WTC11 (cell line): ENCODE results near the gene PDLIM4. TPM values are rescaled to one million over a fixed set of nuclear protein-coding genes. Genes with fewer than 3 reads are reported as not detected.
A peak's percentile ranks its signal among the peaks of the same experiment; 100 is the strongest.

Experiments used
- ATAC-seq: fragments of 200-7000 bp; cut with Tn5 transposase; 2 replicates; pipeline ENCODE4 v1.10.0; 2021; ENCODE audit warnings: mild to moderate bottlenecking, moderate library complexity
- CTCF ChIA-PET: fragments of 300-600 bp; sonication (Branson Sonifier 250); formaldehyde crosslinking; loops from one replicate; lab custom pipeline; 2021; ENCODE audit warnings: antibody characterized with exemption; lab: Charles Lee
- POLR2A ChIA-PET: fragments of 350-600 bp; sonication (Branson Sonifier 250); formaldehyde crosslinking; loops from one replicate; lab custom pipeline; 2021; ENCODE audit warnings: antibody characterized with exemption; lab: Charles Lee
- DNase-seq: peaks from one replicate; pipeline ENCODE4 v3.0.0; 2021; ENCODE audit warnings: low spot score
- H3K27ac Mint-ChIP-seq: 2 replicates; pipeline ENCODE4 v1.8.0; 2021; ENCODE audit warnings: mixed read lengths
- H3K27me3 Mint-ChIP-seq: 2 replicates; pipeline ENCODE4 v1.8.0; 2021; ENCODE audit warnings: low read depth, mild to moderate bottlenecking, moderate library complexity, mixed read lengths
- H3K36me3 Mint-ChIP-seq: 2 replicates; pipeline ENCODE4 v1.8.0; 2021; ENCODE audit warnings: mixed read lengths
- H3K4me1 Mint-ChIP-seq: 2 replicates; pipeline ENCODE4 v1.8.0; 2022; ENCODE audit warnings: mixed read lengths
- H3K4me3 Mint-ChIP-seq: 2 replicates; pipeline ENCODE4 v1.8.0; 2021; ENCODE audit warnings: mild to moderate bottlenecking, moderate library complexity, mixed read lengths
- H3K9me3 Mint-ChIP-seq: 2 replicates; pipeline ENCODE4 v1.8.0; 2021; ENCODE audit warnings: mixed read lengths
- GRHL2 ChIP-seq: fragments of 250-450 bp; sonication (Bioruptor Pico); IDR thresholded peaks from 2 replicates; pipeline ENCODE4 v1.8.0; 2022; ENCODE audit warnings: mild to moderate bottlenecking, moderate library complexity; ENCODE audit not compliant: insufficient replicate concordance, severe bottlenecking
- NFE2L1 ChIP-seq: sonication (generic); formaldehyde crosslinking; IDR thresholded peaks from 2 replicates; pipeline ENCODE4 v1.8.1; 2023; ENCODE audit warnings: missing genetic modification reagents
- NR2C2 ChIP-seq: sonication (generic); formaldehyde crosslinking; IDR thresholded peaks from 2 replicates; pipeline ENCODE4 v1.8.0; 2022; ENCODE audit warnings: mild to moderate bottlenecking, missing genetic modification reagents
- RELA ChIP-seq: sonication (generic); formaldehyde crosslinking; IDR thresholded peaks from 2 replicates; pipeline ENCODE4 v1.8.1; 2022; ENCODE audit warnings: missing genetic modification reagents, mild to moderate bottlenecking, borderline replicate concordance
- SMAD4 ChIP-seq: sonication (generic); formaldehyde crosslinking; IDR thresholded peaks from 2 replicates; pipeline ENCODE4 v1.8.0; 2022; ENCODE audit warnings: mild to moderate bottlenecking, missing genetic modification reagents
- SOX15 ChIP-seq: fragments of 250-450 bp; sonication (Bioruptor Pico); IDR thresholded peaks from 2 replicates; pipeline ENCODE4 v1.9.0; 2021; ENCODE audit warnings: mild to moderate bottlenecking
- SP1 ChIP-seq: sonication (generic); formaldehyde crosslinking; conservative IDR thresholded peaks from 2 replicates; pipeline ENCODE4 v1.8.1; 2022; ENCODE audit warnings: missing genetic modification reagents
- ZNF219 ChIP-seq: sonication (generic); formaldehyde crosslinking; IDR thresholded peaks from 2 replicates; pipeline ENCODE4 v1.8.0; 2023; ENCODE audit warnings: missing genetic modification reagents, mild to moderate bottlenecking, borderline replicate concordance
- ZNF263 ChIP-seq: sonication (generic); formaldehyde crosslinking; IDR thresholded peaks from 2 replicates; pipeline ENCODE4 v1.8.1; 2022; ENCODE audit warnings: low read depth, mild to moderate bottlenecking, moderate library complexity, missing genetic modification reagents
- ZNF671 ChIP-seq: fragments of 250-450 bp; sonication (Bioruptor Pico); IDR thresholded peaks from 2 replicates; pipeline ENCODE4 v1.8.0; 2021; ENCODE audit warnings: mild to moderate bottlenecking
- total RNA-seq: library from RNA; stranded (reverse); gene quantifications from 3 replicates; pipeline ENCODE4 v1.2.3, GENCODE V29; 2021
- TF ChIP-seq, protein P1 (sequence below): fragments of 250-450 bp; sonication (Bioruptor Pico); IDR thresholded peaks from 2 replicates; pipeline ENCODE4 v1.8.0; 2021; ENCODE audit warnings: mild to moderate bottlenecking

Gene PDLIM4
- total RNA-seq, 1 experiment from 2014 or later, result 11.4 TPM

DNA sequence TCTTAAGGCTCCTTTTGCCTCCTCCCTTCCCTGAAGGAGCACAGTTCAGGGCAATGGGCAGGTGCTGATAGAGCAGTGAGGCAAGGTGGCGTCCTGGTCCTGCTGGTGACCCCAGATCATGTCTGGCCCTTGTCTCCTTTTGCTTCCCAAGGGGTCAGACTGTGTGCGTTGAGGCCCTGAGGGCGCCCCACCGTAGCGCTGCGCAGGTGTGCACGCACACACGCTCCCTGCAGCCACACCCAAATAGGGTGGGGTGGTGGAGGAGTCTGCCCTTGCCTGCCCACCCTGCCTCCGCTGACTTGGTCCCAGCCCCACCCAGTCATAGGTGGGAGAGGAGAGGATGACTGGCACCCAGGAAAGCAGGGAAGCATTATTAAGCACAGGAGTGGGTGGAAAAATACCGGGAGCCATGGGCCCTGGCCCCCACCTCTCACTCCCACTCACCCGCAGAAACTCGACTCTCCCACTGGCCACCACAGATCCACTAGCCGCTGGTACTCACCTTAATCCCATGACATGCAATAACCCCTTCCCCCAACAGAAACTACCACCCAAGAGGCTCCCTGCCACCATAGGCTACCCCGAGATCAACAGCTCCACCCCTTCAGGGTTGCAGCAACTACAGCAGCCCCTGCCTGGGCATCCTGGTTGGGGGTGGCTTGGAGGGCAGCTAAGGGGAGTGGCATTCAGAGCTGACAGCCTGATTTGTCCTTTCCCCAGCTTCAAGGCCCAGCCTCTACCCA lies 16.7 kb downstream of the PDLIM4 start:
- CTCF ChIA-PET, result interaction anchor here (0.6 to 4.6 kb wide), 4 partner anchors 19 to 222 kb away, joined by 4 to 37 read pairs (median 4); partner anchors contain the start of gene SLC22A4
- POLR2A ChIA-PET, result no interaction called here
- H3K4me3 Mint-ChIP-seq, result no peak overlapping the region

GRCh38 chr5:132275367-132276220 lies 18.1 kb downstream of the PDLIM4 start:
- POLR2A ChIA-PET, result no interaction called here
- Mint-ChIP-seq H3K4me3 (no peak overlapping the region), H3K4me1 (peaks cover 26% of the 10 kb centered on the region), H3K9me3 (no peaks in the 10 kb centered on the region), H3K27ac (no peak overlapping the region), H3K36me3 (no peaks in the 10 kb centered on the region), H3K27me3 (peaks cover 9% of the 10 kb centered on the region)
- no peak for DNase-seq
- no peak for TF ChIP-seq ZNF263 (CRISPR knock-in tag)
- TF ChIP-seq ZNF219, result no peak
- TF ChIP-seq RELA (CRISPR knock-in tag), result no peak
- no peak for TF ChIP-seq NFE2L1
- TF ChIP-seq ZNF671, result no peak
- TF ChIP-seq NR2C2 (CRISPR knock-in tag), result no peak
- TF ChIP-seq SOX15 (CRISPR knock-in tag), result no peak
- TF ChIP-seq, all 79 proteins: peak for 0
- CTCF ChIA-PET, result interaction anchor here (0.9 to 1.1 kb wide), 2 partner anchors 37 to 221 kb away, joined by 3 to 4 read pairs; no protein-coding TSS in a partner anchor
- no peak for ATAC-seq

More for the DNA sequence above, 16.7 kb downstream of the PDLIM4 start:
- no peak for TF ChIP-seq SP1 (CRISPR knock-in tag)
- TF ChIP-seq, all 79 proteins: peak for 0
- Mint-ChIP-seq H3K27me3 (peaks cover 2% of the 10 kb centered on the region; the same call in 1 of the 2 replicates), H3K4me1 (peaks cover 26% of the 10 kb centered on the region), H3K27ac (no peak overlapping the region), H3K9me3 (no peaks in the 10 kb centered on the region), H3K36me3 (no peaks in the 10 kb centered on the region)
- no peak for DNase-seq
- ATAC-seq, result 0 out of 2 replicates have a peak, but pooled peaks have one; percentile 5

GRCh38 chr5:132277256-132277655 lies 19.8 kb downstream of the PDLIM4 start:
- H3K4me1 Mint-ChIP-seq, result peaks cover 23% of the 10 kb centered on the region
- ATAC-seq (no peak), DNase-seq (no peak)
- no peaks in the 10 kb centered on the region for H3K36me3 Mint-ChIP-seq
- ChIA-PET CTCF (interaction anchor here (1.5 to 2.8 kb wide), 3 partner anchors 16 to 129 kb away, joined by 3 to 22 read pairs (median 16); partner anchors contain the start of gene SLC22A4), POLR2A (no interaction called here)
- TF ChIP-seq GRHL2 (CRISPR knock-in tag), result no peak
- H3K27me3 Mint-ChIP-seq, result peaks cover 13% of the 10 kb centered on the region
- no peak overlapping the region for H3K4me3 Mint-ChIP-seq
- H3K9me3 Mint-ChIP-seq, result no peaks in the 10 kb centered on the region
- no peak overlapping the region for H3K27ac Mint-ChIP-seq

- peaks cover 13% of the 10 kb centered on the region for H3K27me3 Mint-ChIP-seq
- TF ChIP-seq NR2C2 (CRISPR knock-in tag), result no peak
- TF ChIP-seq SMAD4 (CRISPR knock-in tag), result no peak
- TF ChIP-seq, protein P1, sequence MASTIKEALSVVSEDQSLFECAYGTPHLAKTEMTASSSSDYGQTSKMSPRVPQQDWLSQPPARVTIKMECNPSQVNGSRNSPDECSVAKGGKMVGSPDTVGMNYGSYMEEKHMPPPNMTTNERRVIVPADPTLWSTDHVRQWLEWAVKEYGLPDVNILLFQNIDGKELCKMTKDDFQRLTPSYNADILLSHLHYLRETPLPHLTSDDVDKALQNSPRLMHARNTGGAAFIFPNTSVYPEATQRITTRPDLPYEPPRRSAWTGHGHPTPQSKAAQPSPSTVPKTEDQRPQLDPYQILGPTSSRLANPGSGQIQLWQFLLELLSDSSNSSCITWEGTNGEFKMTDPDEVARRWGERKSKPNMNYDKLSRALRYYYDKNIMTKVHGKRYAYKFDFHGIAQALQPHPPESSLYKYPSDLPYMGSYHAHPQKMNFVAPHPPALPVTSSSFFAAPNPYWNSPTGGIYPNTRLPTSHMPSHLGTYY (CRISPR knock-in tag), result no peak
- TF ChIP-seq ZNF263 (CRISPR knock-in tag), result no peak
- TF ChIP-seq, all 79 proteins: peak for 0
- POLR2A ChIA-PET, result interaction anchor here (0.6 kb wide), 3 partner anchors 14 to 272 kb away, joined by 3 to 4 read pairs (median 3); no protein-coding TSS in a partner anchor
- Mint-ChIP-seq H3K27ac (peak overlapping the region; percentile 85), H3K4me3 (no peak overlapping the region), H3K9me3 (no peaks in the 10 kb centered on the region), H3K4me1 (peaks cover 19% of the 10 kb centered on the region), H3K36me3 (no peaks in the 10 kb centered on the region)
- CTCF ChIA-PET, result interaction anchor here (0.6 to 2.8 kb wide), 12 partner anchors 10 to 228 kb away, joined by 3 to 22 read pairs (median 4); partner anchors contain the start of genes SLC22A4 and SLC22A5
- peak; percentile 42 for DNase-seq
- peak; percentile 95 for ATAC-seq
Measured at GRCh38 chr5:132277971-132278853, 20.7 kb downstream of the PDLIM4 start.
